HepG2 (cell line): ENCODE data around the gene DENND1C.
"Not testable (repeated sequence)": the region's sequence is repeated elsewhere in the genome, so short reads cannot be mapped to it uniquely, and the experiment has no call there.

Source experiments
- AGO2 ChIP-seq: fragments of 200-400 bp; formaldehyde crosslinking; optimal IDR thresholded peaks from 2 replicates; pipeline ENCODE3; 2017; ENCODE audit warnings: mild to moderate bottlenecking, low read depth, low read length, moderate library complexity
- AHR ChIP-seq: IDR thresholded peaks from 2 replicates; pipeline ENCODE4 v1.6.1; 2018; ENCODE audit warnings: missing genetic modification reagents, missing compliant biosample characterization
- PPARG ChIP-seq: conservative IDR thresholded peaks from 2 replicates; pipeline ENCODE4 v1.6.1; 2016; ENCODE audit warnings: missing biosample characterization, missing genetic modification reagents
- RNF219 ChIP-seq: sonication (generic); formaldehyde crosslinking; IDR thresholded peaks from 2 replicates; pipeline ENCODE4 v1.5.0; 2020; ENCODE audit warnings: mild to moderate bottlenecking, missing genetic modification reagents

GRCh38 chr19:6428692-6429418 lies 52.7 kb downstream of the DENND1C start:
- not testable (repeated sequence) for TF ChIP-seq PPARG; AHR; RNF219 (CRISPR knock-in tag); AGO2
